Activated CD4-positive, CD25-positive, alpha-beta regulatory T cell treated with anti-CD3 and anti-CD28 coated beads, Interleukin-2, amount 50 U/mL, for 24 hours (primary cell): ENCODE data around the gene TTL.
"Not testable (repeated sequence)": the region's sequence is repeated elsewhere in the genome, so short reads cannot be mapped to it uniquely, and the experiment has no call there.

Experiments
- ATAC-seq, 2 donors: fragments of 150-1000 bp; cut with Tn5 transposase; one replicate each; pipeline ENCODE4 v1.10.0; 2021; ENCODE audit warnings: mild to moderate bottlenecking in 1 of 2, moderate library complexity in 1 of 2

Gene TTL

GRCh38 chr2:112481528-112482233 is at the start of gene TTL:
Gene TTL, plus strand, starts transcription at chr2:112482156. Its CDS starts 189 bp downstream, at chr2:112482345.
- peak; percentile 77 to 79 for ATAC-seq

- not testable (repeated sequence) for ATAC-seq
Observed at GRCh38 chr2:112432390-112432734, 49.6 kb upstream of the TTL start.

- ATAC-seq, result peak in 1 of 2 donors; percentile 46
Observed at GRCh38 chr2:112432735-112433479, 49.0 kb upstream of the TTL start.

GRCh38 chr2:112433480-112433879 is 48.5 kb upstream of the TTL start, which contains the start of gene RGPD8:
Gene RGPD8, minus strand, starts transcription at chr2:112433645. Its CDS starts 192 bp downstream, at chr2:112433453.
- ATAC-seq, result peak; percentile 100

- no peak for ATAC-seq
Observed at GRCh38 chr2:112433932-112434730, 47.8 kb upstream of the TTL start.

- not testable (repeated sequence) for ATAC-seq
Observed at GRCh38 chr2:112434890-112435715, 46.9 kb upstream of the TTL start.

- ATAC-seq, result not testable (repeated sequence)
Observed at GRCh38 chr2:112435716-112436431, 46.1 kb upstream of the TTL start.

- ATAC-seq, result not testable (repeated sequence)
Observed at GRCh38 chr2:112436993-112437392, 45.0 kb upstream of the TTL start.

GRCh38 chr2:112437405-112437831 is 44.5 kb upstream of the TTL start:
- not testable (repeated sequence) for ATAC-seq

GRCh38 chr2:112438603-112439261 is 43.2 kb upstream of the TTL start:
- ATAC-seq, result peak in 1 of 2 donors; percentile 51

- ATAC-seq, result not testable (repeated sequence)
Observed at GRCh38 chr2:112444256-112444655, 37.7 kb upstream of the TTL start.

- no peak for ATAC-seq
Observed at GRCh38 chr2:112449854-112450253, 32.1 kb upstream of the TTL start.

GRCh38 chr2:112451317-112451716 is 30.6 kb upstream of the TTL start:
- ATAC-seq, result no peak

- ATAC-seq, result no peak
Observed at GRCh38 chr2:112454586-112454985, 27.4 kb upstream of the TTL start.

- ATAC-seq, result no peak
Observed at GRCh38 chr2:112459372-112459771, 22.6 kb upstream of the TTL start.

GRCh38 chr2:112462178-112462577 is 19.8 kb upstream of the TTL start:
- ATAC-seq, result no peak

- ATAC-seq, result no peak
Observed at GRCh38 chr2:112463256-112463655, 18.7 kb upstream of the TTL start.

GRCh38 chr2:112465382-112465781 is 16.6 kb upstream of the TTL start:
- no peak for ATAC-seq

- ATAC-seq, result peak in 1 of 2 donors; percentile 33
Observed at GRCh38 chr2:112472547-112473263, 9.3 kb upstream of the TTL start.

- no peak for ATAC-seq
Observed at GRCh38 chr2:112474844-112475486, 7.0 kb upstream of the TTL start.
